GM23338 (cell line): ENCODE data around the gene STK36. TPM values are rescaled to one million over a fixed set of nuclear protein-coding genes. Genes with fewer than 3 reads are reported as not detected.

Source experiments
- ATAC-seq: fragments of 200-7000 bp; cut with Tn5 transposase; 3 replicates; pipeline ENCODE4 v1.9.1; 2020
- DNase-seq: peaks from one replicate; pipeline ENCODE4 v3.0.0-alpha.2; 2015; ENCODE audit warnings: low spot score
- H2AFZ ChIP-seq: fragments of 200-600 bp; sonication (generic); 2 replicates; pipeline ENCODE4 v1.8.0; 2016; ENCODE audit warnings: antibody characterized with exemption, mild to moderate bottlenecking, moderate library complexity
- H3F3A ChIP-seq: fragments of 200-600 bp; sonication (generic); replicated peaks from 2 replicates; pipeline ENCODE4 v1.8.0; 2017; ENCODE audit warnings: antibody characterized with exemption, mixed run types, low read depth
- H3K27ac ChIP-seq: fragments of 200-600 bp; sonication (generic); 2 replicates; pipeline ENCODE4 v1.6.1; 2016; ENCODE audit warnings: low read depth
- H3K27me3 ChIP-seq: fragments of 200-600 bp; sonication (generic); 2 replicates; pipeline ENCODE4 v1.8.0; 2016; ENCODE audit warnings: mild to moderate bottlenecking, mixed run types, moderate library complexity; ENCODE audit not compliant: insufficient read depth
- H3K36me3 ChIP-seq: fragments of 200-600 bp; sonication (generic); 2 replicates; pipeline ENCODE4 v1.8.0; 2016; ENCODE audit warnings: mild to moderate bottlenecking; ENCODE audit not compliant: insufficient read depth
- H3K4me1 ChIP-seq: fragments of 200-600 bp; sonication (generic); 2 replicates; pipeline ENCODE4 v1.8.0; 2016; ENCODE audit warnings: mild to moderate bottlenecking, moderate library complexity; ENCODE audit not compliant: insufficient read depth
- H3K4me2 ChIP-seq: fragments of 200-600 bp; sonication (generic); 2 replicates; pipeline ENCODE4 v1.7.1; 2017; ENCODE audit warnings: mixed run types
- H3K4me3 ChIP-seq: fragments of 200-600 bp; sonication (generic); 2 replicates; pipeline ENCODE4 v1.6.1; 2016; ENCODE audit warnings: mixed run types
- H3K79me2 ChIP-seq: fragments of 200-600 bp; sonication (generic); replicated peaks from 2 replicates; pipeline ENCODE4 v1.8.0; 2017; ENCODE audit warnings: mild to moderate bottlenecking; ENCODE audit not compliant: insufficient read depth
- H3K9me2 ChIP-seq: fragments of 200-600 bp; sonication (generic); 2 replicates; pipeline ENCODE4 v1.8.0; 2017; ENCODE audit not compliant: insufficient read depth
- H4K20me1 ChIP-seq: fragments of 200-600 bp; sonication (generic); replicated peaks from 2 replicates; pipeline ENCODE4 v1.8.0; 2017; ENCODE audit warnings: mild to moderate bottlenecking; ENCODE audit not compliant: insufficient read depth
- H3K27ac Mint-ChIP-seq: 2 replicates; pipeline ENCODE4 v1.8.0; 2020; ENCODE audit warnings: inconsistent platforms, mild to moderate bottlenecking, moderate library complexity, mixed read lengths
- H3K27me3 Mint-ChIP-seq: 3 replicates; pipeline ENCODE4 v1.8.0; 2022; ENCODE audit warnings: low read depth, mild to moderate bottlenecking, moderate library complexity, mixed read lengths, inconsistent platforms; ENCODE audit not compliant: insufficient read depth, poor library complexity
- H3K36me3 Mint-ChIP-seq: 3 replicates; pipeline ENCODE4 v1.8.0; 2021; ENCODE audit warnings: low read depth, mild to moderate bottlenecking, inconsistent platforms, moderate library complexity, mixed read lengths
- H3K4me1 Mint-ChIP-seq: 3 replicates; pipeline ENCODE4 v1.8.0; 2020; ENCODE audit warnings: mild to moderate bottlenecking, inconsistent platforms, mixed read lengths
- H3K4me3 Mint-ChIP-seq: 3 replicates; pipeline ENCODE4 v1.8.0; 2021; ENCODE audit warnings: moderate library complexity, mild to moderate bottlenecking, inconsistent platforms, mixed read lengths
- H3K9me3 Mint-ChIP-seq: 3 replicates; pipeline ENCODE4 v1.8.0; 2020; ENCODE audit warnings: moderate library complexity, mild to moderate bottlenecking, inconsistent platforms, mixed read lengths
- ETS1 ChIP-seq: IDR thresholded peaks from 2 replicates; pipeline ENCODE4 v1.6.1; 2016; ENCODE audit warnings: antibody characterized with exemption
- EZH2 ChIP-seq: fragments of 200-600 bp; sonication (generic); IDR thresholded peaks from one replicate; pipeline ENCODE4 v1.8.0; 2017; ENCODE audit warnings: antibody characterized with exemption, mild to moderate bottlenecking, low read depth; ENCODE audit not compliant: unreplicated experiment
- POLR2AphosphoS5 ChIP-seq: IDR thresholded peaks from 2 replicates; pipeline ENCODE4 v1.6.1; 2016; ENCODE audit warnings: antibody characterized with exemption, low read depth
- REST ChIP-seq: IDR thresholded peaks from one replicate; pipeline ENCODE4 v1.6.1; 2018; ENCODE audit warnings: antibody characterized with exemption; ENCODE audit not compliant: unreplicated experiment
- ZNF331 ChIP-seq: fragments of 250-450 bp; sonication (Bioruptor Pico); IDR thresholded peaks from 2 replicates; pipeline ENCODE4 v1.5.0; 2020; ENCODE audit warnings: low read depth, mild to moderate bottlenecking, moderate library complexity
- long read RNA-seq: library from polyadenylated mRNA; unstranded; transcript quantifications from one replicate; pipeline ENCODE4 v2.0.0, GENCODE V29; 2020; ENCODE audit not compliant: unreplicated experiment
- polyA plus RNA-seq: library from polyadenylated mRNA; unstranded; fragments of >200 nt; fragmentation: Nextera tagmentation; extraction: Ambion mirVana; gene quantifications from 2 replicates; pipeline ENCODE4 v1.2.1, GENCODE V29; 2016
- total RNA-seq: library from RNA; depleted of rRNA; stranded (reverse); fragments of >200 nt; shearing (Covaris generic); gene quantifications from 2 replicates; pipeline ENCODE4 v1.2.3, GENCODE V29; 2014; rRNA removed

The STK36 gene, protein sequence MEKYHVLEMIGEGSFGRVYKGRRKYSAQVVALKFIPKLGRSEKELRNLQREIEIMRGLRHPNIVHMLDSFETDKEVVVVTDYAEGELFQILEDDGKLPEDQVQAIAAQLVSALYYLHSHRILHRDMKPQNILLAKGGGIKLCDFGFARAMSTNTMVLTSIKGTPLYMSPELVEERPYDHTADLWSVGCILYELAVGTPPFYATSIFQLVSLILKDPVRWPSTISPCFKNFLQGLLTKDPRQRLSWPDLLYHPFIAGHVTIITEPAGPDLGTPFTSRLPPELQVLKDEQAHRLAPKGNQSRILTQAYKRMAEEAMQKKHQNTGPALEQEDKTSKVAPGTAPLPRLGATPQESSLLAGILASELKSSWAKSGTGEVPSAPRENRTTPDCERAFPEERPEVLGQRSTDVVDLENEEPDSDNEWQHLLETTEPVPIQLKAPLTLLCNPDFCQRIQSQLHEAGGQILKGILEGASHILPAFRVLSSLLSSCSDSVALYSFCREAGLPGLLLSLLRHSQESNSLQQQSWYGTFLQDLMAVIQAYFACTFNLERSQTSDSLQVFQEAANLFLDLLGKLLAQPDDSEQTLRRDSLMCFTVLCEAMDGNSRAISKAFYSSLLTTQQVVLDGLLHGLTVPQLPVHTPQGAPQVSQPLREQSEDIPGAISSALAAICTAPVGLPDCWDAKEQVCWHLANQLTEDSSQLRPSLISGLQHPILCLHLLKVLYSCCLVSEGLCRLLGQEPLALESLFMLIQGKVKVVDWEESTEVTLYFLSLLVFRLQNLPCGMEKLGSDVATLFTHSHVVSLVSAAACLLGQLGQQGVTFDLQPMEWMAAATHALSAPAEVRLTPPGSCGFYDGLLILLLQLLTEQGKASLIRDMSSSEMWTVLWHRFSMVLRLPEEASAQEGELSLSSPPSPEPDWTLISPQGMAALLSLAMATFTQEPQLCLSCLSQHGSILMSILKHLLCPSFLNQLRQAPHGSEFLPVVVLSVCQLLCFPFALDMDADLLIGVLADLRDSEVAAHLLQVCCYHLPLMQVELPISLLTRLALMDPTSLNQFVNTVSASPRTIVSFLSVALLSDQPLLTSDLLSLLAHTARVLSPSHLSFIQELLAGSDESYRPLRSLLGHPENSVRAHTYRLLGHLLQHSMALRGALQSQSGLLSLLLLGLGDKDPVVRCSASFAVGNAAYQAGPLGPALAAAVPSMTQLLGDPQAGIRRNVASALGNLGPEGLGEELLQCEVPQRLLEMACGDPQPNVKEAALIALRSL (N-terminal part only)
- total RNA-seq = 24.2 and 26.3 TPM in 2 replicates
- polyA plus RNA-seq = 17.2 and 21.2 TPM in 2 replicates
- long read RNA-seq, partial matches to known transcripts = 3 of 3 reads
- long read RNA-seq, other reads (novel, unspliced or antisense) = 0 of 3 reads

- peak within 1 kb of the TSS; percentile 98 for H3K27ac Mint-ChIP-seq
- H3K36me3 ChIP-seq = peaks cover 15% of the 10 kb centered on the region
- DNase-seq (peak; percentile 98), ATAC-seq (peak; percentile 98)
- H3K4me2 ChIP-seq = peak within 1 kb of the TSS; percentile 81
- 0 out of 2 replicates have a peak, but pooled peaks cover 13% of the 10 kb centered on the region for H4K20me1 ChIP-seq
- H3K9me3 Mint-ChIP-seq = no peaks in the 10 kb centered on the region
- no peaks in the 10 kb centered on the region for H3K27me3 ChIP-seq
- peak within 1 kb of the TSS; percentile 95 for H3K4me3 Mint-ChIP-seq
- H3K79me2 ChIP-seq = peaks cover 28% of the 10 kb centered on the region
- peaks cover 4% of the 10 kb centered on the region; the same call in 2 of the 3 replicates for H3K4me1 Mint-ChIP-seq
- peak within 1 kb of the TSS; percentile 94 for H2AFZ ChIP-seq
- H3K27ac ChIP-seq = peak within 1 kb of the TSS; percentile 82
- TF ChIP-seq ZNF331 (CRISPR knock-in tag) (no peak), ETS1 (peak; percentile 63; the same call in 1 of the 2 replicates), POLR2AphosphoS5 (peak; percentile 91)
- peaks cover 23% of the 10 kb centered on the region for H3K36me3 Mint-ChIP-seq
- H3K27me3 Mint-ChIP-seq = peaks cover 8% of the 10 kb centered on the region
- peak within 1 kb of the TSS; percentile 76 for H3K4me3 ChIP-seq
- no peaks in the 10 kb centered on the region for H3K9me2 ChIP-seq
- H3F3A ChIP-seq = no peaks in the 10 kb centered on the region
- H3K4me1 ChIP-seq = peaks cover 4% of the 10 kb centered on the region
These were observed at the start of gene STK36, which contains the start of gene RNF25 for GRCh38 chr2:218671654-218672566. Gene STK36 (plus strand): TSS chr2:218672086. CDS start chr2:218672830, 744 bp downstream. Gene RNF25 (minus strand): TSS chr2:218672002. CDS start chr2:218671970, 32 bp downstream.

GRCh38 chr2:218622606-218623365 is 49.1 kb upstream of the STK36 start:
- Histone ChIP-seq H4K20me1 (no peaks in the 10 kb centered on the region), H3K79me2 (no peaks in the 10 kb centered on the region), H3K27me3 (no peaks in the 10 kb centered on the region), H3K27ac (no peak overlapping the region), H2AFZ (peak overlapping the region; percentile 93; the same call in 1 of the 2 replicates), H3F3A (no peaks in the 10 kb centered on the region), H3K4me1 (no peaks in the 10 kb centered on the region), H3K4me3 (no peak overlapping the region), H3K9me2 (no peaks in the 10 kb centered on the region), H3K36me3 (no peaks in the 10 kb centered on the region), H3K4me2 (no peak overlapping the region)
- Mint-ChIP-seq H3K4me3 (no peak overlapping the region), H3K36me3 (no peaks in the 10 kb centered on the region), H3K9me3 (no peaks in the 10 kb centered on the region), H3K27me3 (peaks cover 3% of the 10 kb centered on the region), H3K4me1 (peaks cover 2% of the 10 kb centered on the region; the same call in 1 of the 3 replicates), H3K27ac (no peak overlapping the region)
- no peak for ATAC-seq
- no peak for DNase-seq
- TF ChIP-seq EZH2 (no peak), POLR2AphosphoS5 (no peak), ZNF331 (CRISPR knock-in tag) (no peak), REST (no peak)
